B cell (primary cell): ENCODE data around the gene PLEKHA3. TPM values are rescaled to one million over a fixed set of nuclear protein-coding genes. Genes with fewer than 3 reads are reported as not detected.
"Not testable (repeated sequence)": the region's sequence is repeated elsewhere in the genome, so short reads cannot be mapped to it uniquely, and the experiment has no call there.

Experiments used
- ATAC-seq: fragments of 200-7000 bp; cut with Tn5 transposase; one replicate; pipeline ENCODE4 v1.10.0; 2021; ENCODE audit warnings: low read depth, mild to moderate bottlenecking, moderate number of reproducible peaks, moderate library complexity
- CTCF ChIA-PET: fragments of 350-600 bp; sonication (Branson Sonifier 250); formaldehyde crosslinking; loops from one replicate; lab custom pipeline; 2021; ENCODE audit warnings: antibody characterized with exemption, inconsistent platforms; lab: Charles Lee
- POLR2A ChIA-PET: fragments of 350-600 bp; sonication (Branson Sonifier 250); formaldehyde crosslinking; loops from one replicate; lab custom pipeline; 2021; ENCODE audit warnings: antibody characterized with exemption; lab: Charles Lee
- DNase-seq: peaks from one replicate; pipeline ENCODE4 v3.0.0; 2013
- H2AFZ ChIP-seq: 2 replicates; pipeline ENCODE4 v1.6.1; 2012; ENCODE audit warnings: mild to moderate bottlenecking, low read depth, low read length; ENCODE audit not compliant: insufficient read depth, poor library complexity, severe bottlenecking
- H3K27ac ChIP-seq, 2 donors: 1 replicate in 1 of 2; 2 replicates in 1 of 2; pipeline ENCODE4 v1.5.1; 2012 to 2013; ENCODE audit warnings: low read length in 2 of 2, mild to moderate bottlenecking in 2 of 2, moderate library complexity in 1 of 2
- H3K27me3 ChIP-seq, 4 experiments: fragments of 200-600 bp in 1 of 4; sonication (generic) in 1 of 4; replicated peaks in 1 of 4; 1 replicate in 2 of 4; 2 replicates in 2 of 4; pipeline versions ENCODE4 v1.6.1 to v1.7.0; 2013 to 2016; ENCODE audit warnings: low read length in 3 of 4, mild to moderate bottlenecking in 2 of 4, mixed read lengths in 1 of 4, moderate library complexity in 1 of 4; ENCODE audit not compliant: insufficient read depth in 4 of 4, control insufficient read depth in 3 of 4; ENCODE audit errors: control extremely low read depth in 1 of 4
- H3K36me3 ChIP-seq, 2 experiments: replicated peaks in 1 of 2; 1 replicate in 1 of 2; 2 replicates in 1 of 2; pipeline versions ENCODE4 v1.6.1 to v1.7.1; 2013; ENCODE audit warnings: low read length in 1 of 2; ENCODE audit not compliant: insufficient read depth in 2 of 2, control insufficient read depth in 1 of 2; ENCODE audit errors: control extremely low read depth in 1 of 2, extremely low read depth in 1 of 2
- H3K4me1 ChIP-seq, 2 donors: fragments of 200-600 bp in 1 of 2; sonication (generic) in 1 of 2; 1 replicate in 1 of 2; 2 replicates in 1 of 2; pipeline versions ENCODE4 v1.5.1 to v1.6.1; 2013 to 2017; ENCODE audit warnings: low read length in 2 of 2; ENCODE audit not compliant: control insufficient read depth in 2 of 2, insufficient read depth in 2 of 2
- H3K4me2 ChIP-seq: replicated peaks from 2 replicates; pipeline ENCODE3; 2012; ENCODE audit warnings: mild to moderate bottlenecking, low read depth, low read length; ENCODE audit not compliant: poor library complexity, severe bottlenecking
- H3K4me3 ChIP-seq, 5 experiments: fragments of 200-600 bp in 1 of 5; sonication (generic) in 1 of 5; 1 replicate in 3 of 5; 2 replicates in 2 of 5; pipeline versions ENCODE4 v1.5.1 to v1.7.0; 2011 to 2016; ENCODE audit warnings: low read length in 4 of 5, mild to moderate bottlenecking in 4 of 5, low read depth in 2 of 5, control low read depth in 1 of 5, moderate library complexity in 1 of 5; ENCODE audit not compliant: insufficient read depth in 1 of 5; ENCODE audit errors: control extremely low read depth in 1 of 5, extremely low read depth in 1 of 5
- H3K79me2 ChIP-seq: fragments of 200-600 bp; sonication (generic); one replicate; pipeline ENCODE4 v1.6.0; 2016; ENCODE audit warnings: low read length; ENCODE audit not compliant: control insufficient read depth, insufficient read depth
- H3K9ac ChIP-seq: fragments of 200-600 bp; sonication (generic); 2 replicates; pipeline ENCODE4 v1.6.1; 2017; ENCODE audit warnings: mild to moderate bottlenecking, low read length, moderate library complexity
- H3K9me3 ChIP-seq, 3 donors: one replicate each; pipeline versions ENCODE4 v1.6.1 to v1.7.1; 2013; ENCODE audit warnings: low read length in 2 of 3; ENCODE audit not compliant: control insufficient read depth in 2 of 3, insufficient read depth in 1 of 3; ENCODE audit errors: control extremely low read depth in 1 of 3
- H4K20me1 ChIP-seq: 2 replicates; pipeline ENCODE4 v1.6.0; 2012; ENCODE audit warnings: mild to moderate bottlenecking, low read length; ENCODE audit not compliant: insufficient read depth, control insufficient read depth, poor library complexity, severe bottlenecking
- H3K27ac Mint-ChIP-seq: one replicate; pipeline ENCODE4 v1.8.0; 2021; ENCODE audit warnings: mixed read lengths
- H3K27me3 Mint-ChIP-seq: one replicate; pipeline ENCODE4 v1.8.0; 2021; ENCODE audit warnings: mixed read lengths
- H3K4me1 Mint-ChIP-seq: one replicate; pipeline ENCODE4 v1.8.0; 2021; ENCODE audit warnings: mixed read lengths
- H3K4me3 Mint-ChIP-seq: one replicate; pipeline ENCODE4 v1.8.0; 2021; ENCODE audit warnings: mixed read lengths
- H3K9me3 Mint-ChIP-seq: one replicate; pipeline ENCODE4 v1.8.0; 2022; ENCODE audit warnings: mixed read lengths; ENCODE audit not compliant: insufficient read depth
- CTCF ChIP-seq: fragments of 200-600 bp; IDR thresholded peaks from one replicate; pipeline ENCODE4 v1.8.0; 2022; ENCODE audit warnings: antibody characterized with exemption, mild to moderate bottlenecking
- EZH2 ChIP-seq: IDR thresholded peaks from 2 replicates; pipeline ENCODE4 v1.6.1; 2012; ENCODE audit warnings: borderline replicate concordance, low read depth, mild to moderate bottlenecking, moderate library complexity, low read length; ENCODE audit not compliant: insufficient read depth, poor library complexity, severe bottlenecking
- WGBS: methylation state at CpG from one replicate; pipeline ENCODE4 v1.1.5; 2013; ENCODE audit warnings: missing lambda C conversion rate; ENCODE audit not compliant: insufficient coverage; 5-methylcytosine and 5-hydroxymethylcytosine counted together
- intact Hi-C: fragments of 100-400 bp; cut with micrococcal nuclease; formaldehyde crosslinking; loops from one replicate; pipeline ENCODE4 v1.10.0; 2022
- polyA plus RNA-seq: library from polyadenylated mRNA; depleted of rRNA; stranded (reverse); fragments of >200 nt; gene quantifications from 2 replicates; pipeline ENCODE4 v1.2.3, GENCODE V29; 2012
- total RNA-seq, 2 donors: library from RNA; stranded (reverse); fragments of 120-200 nt in 1 of 2; gene quantifications; 1 replicate in 1 of 2; 2 replicates in 1 of 2; pipeline versions ENCODE4 v1.2.3 to v1.2.4, GENCODE V29; 2013 to 2022

Gene PLEKHA3
- total and polyA plus RNA-seq, 2 donors (not counting 1 experiment from before 2014, with no cell fraction given), result 4.8 to 29.3 TPM

GRCh38 chr2:178469219-178469849 is 10.9 kb upstream of the PLEKHA3 start:
- Mint-ChIP-seq H3K9me3 (no peaks in the 10 kb centered on the region), H3K4me3 (no peak overlapping the region), H3K4me1 (no peaks in the 10 kb centered on the region), H3K27ac (no peak overlapping the region), H3K27me3 (no peaks in the 10 kb centered on the region)
- CTCF ChIA-PET, result interaction anchor here (2.3 kb wide), 1 partner anchor 11 kb away, joined by 6 read pairs; no protein-coding TSS in a partner anchor
- POLR2A ChIA-PET, result no interaction called here
- Histone ChIP-seq H3K4me1 (no peaks in the 10 kb centered on the region), H3K79me2 (no peaks in the 10 kb centered on the region), H3K36me3 (peaks cover 0 to 10% of the 10 kb centered on the region in 2 experiments), H3K9ac (no peak overlapping the region), H4K20me1 (no peaks in the 10 kb centered on the region), H3K27me3 (no peaks in the 10 kb centered on the region), H3K9me3 (no peaks in the 10 kb centered on the region), H2AFZ (no peak overlapping the region), H3K4me2 (no peak overlapping the region), H3K4me3 (no peak overlapping the region), H3K27ac (no peak overlapping the region)
- TF ChIP-seq EZH2 (no peak), CTCF (no peak)
- intact Hi-C loops, result no loop called here
- ATAC-seq (no peak), DNase-seq (no peak)
- WGBS, result 83% methylated on average over 2 of the region's 7 CpGs

GRCh38 chr2:178471313-178471712 is 8.9 kb upstream of the PLEKHA3 start:
- H2AFZ ChIP-seq, POLR2A ChIA-PET, H3K79me2 ChIP-seq, intact Hi-C loops, H3K27me3 Mint-ChIP-seq, H3K4me1 ChIP-seq, H4K20me1 ChIP-seq, H3K9me3 Mint-ChIP-seq, H3K36me3 ChIP-seq, DNase-seq, H3K9ac ChIP-seq, CTCF ChIA-PET, H3K27me3 ChIP-seq, H3K9me3 ChIP-seq, H3K27ac ChIP-seq, H3K27ac Mint-ChIP-seq, H3K4me1 Mint-ChIP-seq, H3K4me2 ChIP-seq, ATAC-seq, H3K4me3 Mint-ChIP-seq, H3K4me3 ChIP-seq: not testable (repeated sequence)
- WGBS, result no CpG with 5 or more reads among the region's 5 CpGs
